Bronchial epithelial cell (primary cell): ENCODE measurements around the gene GSTO2. TPM values are rescaled to one million over a fixed set of nuclear protein-coding genes. Genes with fewer than 3 reads are reported as not detected.

Experiments
- DNase-seq: peaks from one replicate; pipeline ENCODE4 v3.0.0-alpha.2; 2010; ENCODE audit warnings: low read depth
- FAIRE-seq: peaks from 2 replicates; lab custom pipeline; 2011; peaks lifted over from hg19 to GRCh38; lab: Jason Lieb, UNC
- H3K27me3 ChIP-seq: 2 replicates; pipeline ENCODE4 v1.5.1; 2011; ENCODE audit warnings: low read length; ENCODE audit not compliant: control insufficient read depth, insufficient read depth
- H3K36me3 ChIP-seq: 2 replicates; pipeline ENCODE4 v1.5.1; 2011; ENCODE audit warnings: low read length; ENCODE audit not compliant: control insufficient read depth, insufficient read depth
- H3K4me3 ChIP-seq: 2 replicates; pipeline ENCODE4 v1.5.1; 2011; ENCODE audit warnings: mild to moderate bottlenecking, low read depth, low read length, control low read depth
- total RNA-seq: library from RNA; depleted of rRNA; stranded (reverse); fragments of >200 nt; gene quantifications from 2 replicates; pipeline ENCODE4 v1.2.1, GENCODE V29; 2014
- TF ChIP-seq, protein P1 (sequence below): IDR thresholded peaks from 2 replicates; pipeline ENCODE4 v1.5.1; 2011; ENCODE audit warnings: mild to moderate bottlenecking, moderate library complexity, low read length, control low read depth, inconsistent platforms; ENCODE audit not compliant: insufficient read depth, severe bottlenecking

The GSTO2 gene
- total RNA-seq, 1 donor from 2014 or later = 24.7 TPM

GRCh38 chr10:104348601-104349000 lies 79.6 kb downstream of the GSTO2 start:
- TF ChIP-seq, protein P1, sequence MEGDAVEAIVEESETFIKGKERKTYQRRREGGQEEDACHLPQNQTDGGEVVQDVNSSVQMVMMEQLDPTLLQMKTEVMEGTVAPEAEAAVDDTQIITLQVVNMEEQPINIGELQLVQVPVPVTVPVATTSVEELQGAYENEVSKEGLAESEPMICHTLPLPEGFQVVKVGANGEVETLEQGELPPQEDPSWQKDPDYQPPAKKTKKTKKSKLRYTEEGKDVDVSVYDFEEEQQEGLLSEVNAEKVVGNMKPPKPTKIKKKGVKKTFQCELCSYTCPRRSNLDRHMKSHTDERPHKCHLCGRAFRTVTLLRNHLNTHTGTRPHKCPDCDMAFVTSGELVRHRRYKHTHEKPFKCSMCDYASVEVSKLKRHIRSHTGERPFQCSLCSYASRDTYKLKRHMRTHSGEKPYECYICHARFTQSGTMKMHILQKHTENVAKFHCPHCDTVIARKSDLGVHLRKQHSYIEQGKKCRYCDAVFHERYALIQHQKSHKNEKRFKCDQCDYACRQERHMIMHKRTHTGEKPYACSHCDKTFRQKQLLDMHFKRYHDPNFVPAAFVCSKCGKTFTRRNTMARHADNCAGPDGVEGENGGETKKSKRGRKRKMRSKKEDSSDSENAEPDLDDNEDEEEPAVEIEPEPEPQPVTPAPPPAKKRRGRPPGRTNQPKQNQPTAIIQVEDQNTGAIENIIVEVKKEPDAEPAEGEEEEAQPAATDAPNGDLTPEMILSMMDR = no peak
- DNase-seq (no peak), FAIRE-seq (no peak)
- no peaks in the 10 kb centered on the region for H3K27me3 ChIP-seq
- H3K4me3 ChIP-seq = no peak overlapping the region
- H3K36me3 ChIP-seq = no peaks in the 10 kb centered on the region

GRCh38 chr10:104349623-104350126 lies 80.7 kb downstream of the GSTO2 start:
- FAIRE-seq = no peak
- Histone ChIP-seq H3K4me3 (peak overlapping the region; percentile 2), H3K36me3 (no peaks in the 10 kb centered on the region), H3K27me3 (no peaks in the 10 kb centered on the region)
- TF ChIP-seq, protein P1 = no peak
- peak; percentile 98 for DNase-seq

DNA sequence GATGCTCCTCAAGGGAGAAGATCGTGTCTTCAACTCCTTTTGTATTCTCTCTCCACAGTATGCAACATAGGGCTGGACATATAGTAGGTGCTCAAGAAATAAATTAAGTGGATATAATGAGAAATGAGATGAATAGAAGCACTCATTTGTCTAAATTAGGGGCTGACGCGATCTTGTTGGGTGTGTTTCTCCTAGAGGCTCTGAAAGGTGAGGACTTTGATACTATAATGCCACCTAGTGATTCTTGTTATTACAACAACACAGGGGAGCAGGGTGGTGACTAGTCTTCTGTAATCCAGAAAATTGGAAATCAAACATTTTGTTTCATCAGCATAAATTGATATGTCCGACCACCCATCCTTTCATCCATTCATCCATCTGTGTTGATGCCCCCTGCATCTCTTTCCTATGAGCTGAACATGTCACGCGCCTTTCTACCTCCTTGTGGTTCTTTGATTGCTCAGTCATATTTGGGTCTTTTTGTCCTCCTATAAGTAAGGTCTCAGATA lies 81.2 kb downstream of the GSTO2 start:
- Histone ChIP-seq H3K27me3 (no peaks in the 10 kb centered on the region), H3K4me3 (no peak overlapping the region), H3K36me3 (no peaks in the 10 kb centered on the region)
- DNase-seq (peak; percentile 85), FAIRE-seq (no peak)
- TF ChIP-seq, protein P1 = peak; percentile 55

- H3K27me3 ChIP-seq = no peaks in the 10 kb centered on the region
- FAIRE-seq (no peak), DNase-seq (peak; percentile 89)
- no peak overlapping the region for H3K4me3 ChIP-seq
- TF ChIP-seq, protein P1 = no peak
- H3K36me3 ChIP-seq = no peaks in the 10 kb centered on the region
Measured at GRCh38 chr10:104351061-104351702, 82.2 kb downstream of the GSTO2 start.

DNA sequence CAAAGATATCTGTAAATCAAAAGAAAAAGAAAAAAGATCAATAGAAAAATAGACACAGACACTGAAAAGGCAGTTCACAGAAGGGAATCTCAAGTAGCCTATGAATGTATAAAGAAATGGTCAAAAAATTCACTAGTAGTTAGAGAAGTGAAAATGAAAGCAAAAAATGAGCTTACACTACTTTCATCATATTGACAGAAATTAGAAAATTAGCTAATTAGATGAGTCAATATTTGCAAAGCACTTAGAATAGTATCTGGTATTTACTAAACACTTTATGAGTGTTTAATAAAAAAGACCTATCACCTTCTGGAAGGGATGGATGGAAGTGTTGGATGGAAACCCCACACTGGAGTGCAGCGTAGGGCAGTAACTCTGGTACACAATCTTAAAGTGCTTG lies 82.9 kb downstream of the GSTO2 start:
- H3K36me3 ChIP-seq = no peaks in the 10 kb centered on the region
- TF ChIP-seq, protein P1 = no peak
- no peak overlapping the region for H3K4me3 ChIP-seq
- H3K27me3 ChIP-seq = no peaks in the 10 kb centered on the region
- no peak for FAIRE-seq
- no peak for DNase-seq
